ENCODE data around the gene PROC. TPM values are rescaled to one million over a fixed set of nuclear protein-coding genes. Genes with fewer than 3 reads are reported as not detected.

The PROC gene
- total and polyA plus RNA-seq, 9 of the 15 experiments (the other 6 are each of a cell fraction or from before 2014, with no cell fraction given), result not detected

DNA sequence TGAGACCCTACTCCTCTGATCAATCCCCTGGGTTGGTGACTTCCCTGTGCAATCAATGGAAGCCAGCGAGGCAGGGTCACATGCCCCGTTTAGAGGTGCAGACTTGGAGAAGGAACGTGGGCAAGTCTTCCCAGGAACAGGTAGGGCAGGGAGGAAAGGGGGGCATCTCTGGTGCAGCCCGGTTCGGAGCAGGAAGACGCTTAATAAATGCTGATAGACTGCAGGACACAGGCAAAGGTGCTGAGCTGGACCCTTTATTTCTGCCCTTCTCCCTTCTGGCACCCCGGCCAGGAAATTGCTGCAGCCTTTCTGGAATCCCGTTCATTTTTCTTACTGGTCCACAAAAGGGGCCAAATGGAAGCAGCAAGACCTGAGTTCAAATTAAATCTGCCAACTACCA is 821 bp upstream of the PROC start:
- H4K20me1 ChIP-seq (replicated peaks; ENCODE audit: control insufficient read depth, insufficient read depth, low read length), result no peaks in the 10 kb centered on the region
- POLR2A ChIA-PET, result interaction anchor here (0.6 kb wide), 1 partner anchor 20 kb away, joined by 3 read pairs; no protein-coding TSS in a partner anchor
- ATAC-seq (no peak), FAIRE-seq (no peak), DNase-seq (ENCODE audit: extremely low read depth in 1 of 4, low spot score in 3 of 4) (no peak)
- H3K79me2 ChIP-seq (ENCODE audit: control insufficient read depth, insufficient read depth, low read length), result no peaks in the 10 kb centered on the region
- H3K27me3 ChIP-seq (ENCODE audit: control insufficient read depth in 2 of 2, insufficient read depth in 2 of 2, low read length in 2 of 2), result peaks cover 5 to 28% of the 10 kb centered on the region in 2 experiments; a peak in 3 of 5 replicates
- H3K9me3 ChIP-seq (replicated peaks; ENCODE audit: control insufficient read depth, insufficient read depth, low read depth, low read length), result no peaks in the 10 kb centered on the region
- no peak overlapping the region for H3K4me2 ChIP-seq (ENCODE audit: insufficient read depth, low read length)
- CTCF ChIA-PET (ENCODE audit: low intra/inter-chr PET ratio), result no interaction called here
- BruUV-seq (replicated peaks), result no TSS peak
- no peaks in the 10 kb centered on the region for H3K36me3 ChIP-seq (ENCODE audit: control insufficient read depth, insufficient read depth, low read length)
- H3K9me1 ChIP-seq (ENCODE audit: control insufficient read depth, insufficient read depth, low read length), result no peaks in the 10 kb centered on the region
- no peak overlapping the region for H3K27ac ChIP-seq (ENCODE audit: extremely low read depth, low read depth, low read length)
- H3K9ac ChIP-seq (ENCODE audit: insufficient read depth in 1 of 2, low read depth in 2 of 2, low read length in 2 of 2), result no peak overlapping the region
- intact Hi-C loops (cut with micrococcal nuclease), result loop anchor here (2.0 kb wide), 1 partner anchor 63 kb away; no protein-coding TSS in a partner anchor
- no peak overlapping the region for H3K4me3 ChIP-seq
- H2AFZ ChIP-seq (ENCODE audit: low read depth, low read length), result no peak overlapping the region
- WGBS (ENCODE audit: insufficient coverage, low coverage, missing lambda C conversion rate), result 11% methylated on average over 8 of the region's 8 CpGs
- TF ChIP-seq CCAR2 (IDR thresholded peaks at IDR 0.05; ENCODE audit: low read depth, low read length), result no peak
- no peak for TF ChIP-seq JUNB (CRISPR knock-in tag; conservative IDR thresholded peaks at IDR 0.05)
- TF ChIP-seq, protein P1, sequence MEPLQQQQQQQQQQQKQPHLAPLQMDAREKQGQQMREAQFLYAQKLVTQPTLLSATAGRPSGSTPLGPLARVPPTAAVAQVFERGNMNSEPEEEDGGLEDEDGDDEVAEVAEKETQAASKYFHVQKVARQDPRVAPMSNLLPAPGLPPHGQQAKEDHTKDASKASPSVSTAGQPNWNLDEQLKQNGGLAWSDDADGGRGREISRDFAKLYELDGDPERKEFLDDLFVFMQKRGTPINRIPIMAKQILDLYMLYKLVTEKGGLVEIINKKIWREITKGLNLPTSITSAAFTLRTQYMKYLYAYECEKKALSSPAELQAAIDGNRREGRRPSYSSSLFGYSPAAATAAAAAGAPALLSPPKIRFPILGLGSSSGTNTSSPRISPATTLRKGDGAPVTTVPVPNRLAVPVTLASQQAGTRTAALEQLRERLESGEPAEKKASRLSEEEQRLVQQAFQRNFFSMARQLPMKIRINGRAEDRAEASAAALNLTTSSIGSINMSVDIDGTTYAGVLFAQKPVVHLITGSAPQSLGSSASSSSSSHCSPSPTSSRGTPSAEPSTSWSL (CRISPR knock-in tag; IDR thresholded peaks at IDR 0.05; ENCODE audit: borderline replicate concordance), result no peak
- TF ChIP-seq, protein P2, sequence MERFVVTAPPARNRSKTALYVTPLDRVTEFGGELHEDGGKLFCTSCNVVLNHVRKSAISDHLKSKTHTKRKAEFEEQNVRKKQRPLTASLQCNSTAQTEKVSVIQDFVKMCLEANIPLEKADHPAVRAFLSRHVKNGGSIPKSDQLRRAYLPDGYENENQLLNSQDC (CRISPR knock-in tag; IDR thresholded peaks at IDR 0.05), result no peak
- no peak for TF ChIP-seq IFI16 (CRISPR knock-in tag; IDR thresholded peaks at IDR 0.05)
- TF ChIP-seq ZNF134 (CRISPR knock-in tag; conservative IDR thresholded peaks at IDR 0.05), result no peak
- TF ChIP-seq SIN3A (IDR thresholded peaks at IDR 0.05; ENCODE audit: borderline replicate concordance in 2 of 2, control insufficient read depth in 1 of 2, low read depth in 2 of 2, low read length in 2 of 2), result no peak
- TF ChIP-seq, protein P3, sequence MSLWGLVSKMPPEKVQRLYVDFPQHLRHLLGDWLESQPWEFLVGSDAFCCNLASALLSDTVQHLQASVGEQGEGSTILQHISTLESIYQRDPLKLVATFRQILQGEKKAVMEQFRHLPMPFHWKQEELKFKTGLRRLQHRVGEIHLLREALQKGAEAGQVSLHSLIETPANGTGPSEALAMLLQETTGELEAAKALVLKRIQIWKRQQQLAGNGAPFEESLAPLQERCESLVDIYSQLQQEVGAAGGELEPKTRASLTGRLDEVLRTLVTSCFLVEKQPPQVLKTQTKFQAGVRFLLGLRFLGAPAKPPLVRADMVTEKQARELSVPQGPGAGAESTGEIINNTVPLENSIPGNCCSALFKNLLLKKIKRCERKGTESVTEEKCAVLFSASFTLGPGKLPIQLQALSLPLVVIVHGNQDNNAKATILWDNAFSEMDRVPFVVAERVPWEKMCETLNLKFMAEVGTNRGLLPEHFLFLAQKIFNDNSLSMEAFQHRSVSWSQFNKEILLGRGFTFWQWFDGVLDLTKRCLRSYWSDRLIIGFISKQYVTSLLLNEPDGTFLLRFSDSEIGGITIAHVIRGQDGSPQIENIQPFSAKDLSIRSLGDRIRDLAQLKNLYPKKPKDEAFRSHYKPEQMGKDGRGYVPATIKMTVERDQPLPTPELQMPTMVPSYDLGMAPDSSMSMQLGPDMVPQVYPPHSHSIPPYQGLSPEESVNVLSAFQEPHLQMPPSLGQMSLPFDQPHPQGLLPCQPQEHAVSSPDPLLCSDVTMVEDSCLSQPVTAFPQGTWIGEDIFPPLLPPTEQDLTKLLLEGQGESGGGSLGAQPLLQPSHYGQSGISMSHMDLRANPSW (CRISPR knock-in tag; IDR thresholded peaks at IDR 0.05), result no peak
- TF ChIP-seq, protein P4, sequence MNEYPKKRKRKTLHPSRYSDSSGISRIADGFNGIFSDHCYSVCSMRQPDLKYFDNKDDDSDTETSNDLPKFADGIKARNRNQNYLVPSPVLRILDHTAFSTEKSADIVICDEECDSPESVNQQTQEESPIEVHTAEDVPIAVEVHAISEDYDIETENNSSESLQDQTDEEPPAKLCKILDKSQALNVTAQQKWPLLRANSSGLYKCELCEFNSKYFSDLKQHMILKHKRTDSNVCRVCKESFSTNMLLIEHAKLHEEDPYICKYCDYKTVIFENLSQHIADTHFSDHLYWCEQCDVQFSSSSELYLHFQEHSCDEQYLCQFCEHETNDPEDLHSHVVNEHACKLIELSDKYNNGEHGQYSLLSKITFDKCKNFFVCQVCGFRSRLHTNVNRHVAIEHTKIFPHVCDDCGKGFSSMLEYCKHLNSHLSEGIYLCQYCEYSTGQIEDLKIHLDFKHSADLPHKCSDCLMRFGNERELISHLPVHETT (CRISPR knock-in tag; conservative IDR thresholded peaks at IDR 0.05 in 1 of 2, IDR thresholded peaks at IDR 0.05 in 1 of 2), result no peak
- no peak for TF ChIP-seq DIDO1 (tag; IDR thresholded peaks at IDR 0.05; ENCODE audit: low read depth)
- no peak for TF ChIP-seq ZNF311 (CRISPR knock-in tag; IDR thresholded peaks at IDR 0.05)
- TF ChIP-seq, protein P5, sequence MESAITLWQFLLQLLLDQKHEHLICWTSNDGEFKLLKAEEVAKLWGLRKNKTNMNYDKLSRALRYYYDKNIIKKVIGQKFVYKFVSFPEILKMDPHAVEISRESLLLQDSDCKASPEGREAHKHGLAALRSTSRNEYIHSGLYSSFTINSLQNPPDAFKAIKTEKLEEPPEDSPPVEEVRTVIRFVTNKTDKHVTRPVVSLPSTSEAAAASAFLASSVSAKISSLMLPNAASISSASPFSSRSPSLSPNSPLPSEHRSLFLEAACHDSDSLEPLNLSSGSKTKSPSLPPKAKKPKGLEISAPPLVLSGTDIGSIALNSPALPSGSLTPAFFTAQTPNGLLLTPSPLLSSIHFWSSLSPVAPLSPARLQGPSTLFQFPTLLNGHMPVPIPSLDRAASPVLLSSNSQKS (CRISPR knock-in tag; IDR thresholded peaks at IDR 0.05), result no peak
- TF ChIP-seq ZNF140 (CRISPR knock-in tag; IDR thresholded peaks at IDR 0.05), result no peak
- TF ChIP-seq ZNF282 (CRISPR knock-in tag; IDR thresholded peaks at IDR 0.05), result no peak
- in situ Hi-C loops (cut with MboI), result no loop called here
- peaks cover 13 to 22% of the 10 kb centered on the region in 2 experiments; a peak in 4 of 5 replicates for H3K4me1 ChIP-seq (replicated peaks in 1 of 2; ENCODE audit: control insufficient read depth in 2 of 2, insufficient read depth in 2 of 2, low read length in 2 of 2)
